IPS-18c (cell line): ENCODE results near the gene OGFR.
"Not testable (repeated sequence)": the region's sequence is repeated elsewhere in the genome, so short reads cannot be mapped to it uniquely, and the experiment has no call there.

Experiments used
- H3K4me3 ChIP-seq: 2 replicates; pipeline ENCODE4 v1.7.0; 2013; ENCODE audit warnings: low read depth, mild to moderate bottlenecking, low read length, moderate library complexity; ENCODE audit not compliant: insufficient read depth
- H3K9me3 ChIP-seq: one replicate; pipeline ENCODE4 v1.6.1; 2013; ENCODE audit warnings: mild to moderate bottlenecking, low read length, moderate library complexity; ENCODE audit not compliant: control insufficient read depth, insufficient read depth

Gene OGFR

GRCh38 chr20:62853304-62853703, 48.7 kb downstream of the OGFR start:
- H3K4me3 ChIP-seq: not testable (repeated sequence)

GRCh38 chr20:62854121-62854520, 49.5 kb downstream of the OGFR start:
- no peaks in the 10 kb centered on the region for H3K9me3 ChIP-seq
- no peak overlapping the region for H3K4me3 ChIP-seq

More at GRCh38 chr20:62853304-62853703, 48.7 kb downstream of the OGFR start:
- H3K9me3 ChIP-seq: not testable (repeated sequence)

- Histone ChIP-seq H3K9me3 (no peaks in the 10 kb centered on the region), H3K4me3 (no peak overlapping the region)
Measured at GRCh38 chr20:62855120-62855519, 50.5 kb downstream of the OGFR start.

GRCh38 chr20:62856931-62857619, 52.4 kb downstream of the OGFR start:
- H3K4me3 ChIP-seq: no peak overlapping the region

GRCh38 chr20:62858058-62858830, 53.6 kb downstream of the OGFR start:
- Histone ChIP-seq H3K9me3 (no peaks in the 10 kb centered on the region), H3K4me3 (no peak overlapping the region)

More at GRCh38 chr20:62856931-62857619, 52.4 kb downstream of the OGFR start:
- no peaks in the 10 kb centered on the region for H3K9me3 ChIP-seq

GRCh38 chr20:62859721-62860120, 55.1 kb downstream of the OGFR start:
- H3K4me3 ChIP-seq: no peak overlapping the region; the same call in 1 of the 2 replicates
- H3K9me3 ChIP-seq: no peaks in the 10 kb centered on the region

- no peaks in the 10 kb centered on the region for H3K9me3 ChIP-seq
- H3K4me3 ChIP-seq: peak overlapping the region; percentile 57
Measured at GRCh38 chr20:62860391-62860923, 55.8 kb downstream of the OGFR start.

- H3K9me3 ChIP-seq: no peaks in the 10 kb centered on the region
Measured at GRCh38 chr20:62860924-62861691, 56.5 kb downstream of the OGFR start.

GRCh38 chr20:62861726-62862336, 57.2 kb downstream of the OGFR start, which contains the start of gene TCFL5:
TSS of gene TCFL5 (minus strand) at chr20:62861822. CDS start at chr20:62861670, 152 bp downstream.
- peak within 1 kb of the TSS; percentile 57 for H3K4me3 ChIP-seq
- H3K9me3 ChIP-seq: no peaks in the 10 kb centered on the region

More at GRCh38 chr20:62860924-62861691, 56.5 kb downstream of the OGFR start:
- H3K4me3 ChIP-seq: peak overlapping the region; percentile 57
